Measurements from ENCODE around the gene STOX2. TPM values are rescaled to one million over a fixed set of nuclear protein-coding genes. Genes with fewer than 3 reads are reported as not detected.

The STOX2 gene
- total and polyA plus RNA-seq, 2 of the 8 experiments (the other 6 are each of a cell fraction or from before 2014, with no cell fraction given), result 5.5 to 20.0 TPM

DNA sequence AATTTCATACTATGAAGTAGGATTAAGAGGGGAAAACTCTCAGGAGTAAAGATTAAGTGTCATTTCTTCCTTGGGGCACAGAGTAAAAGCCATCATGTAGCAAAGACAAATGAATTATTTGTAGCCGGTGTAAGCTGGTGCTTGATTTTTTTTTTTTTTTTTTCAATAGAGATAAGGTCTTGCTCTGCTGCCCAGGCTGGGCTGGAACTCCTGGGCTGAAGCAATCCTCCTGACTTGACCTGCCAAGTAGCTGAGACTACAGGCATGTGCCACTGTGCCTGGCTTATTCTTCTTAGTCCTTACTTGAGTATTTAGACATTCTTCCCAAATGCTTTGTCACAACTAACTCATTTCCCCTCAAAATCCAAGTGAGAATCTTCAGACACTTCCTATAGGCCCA is 125.7 kb downstream of the STOX2 start:
- Histone ChIP-seq H2AFZ (ENCODE audit: low read length) (no peak overlapping the region), H4K91ac (replicated peaks; ENCODE audit: insufficient read length, low read length) (no peak overlapping the region), H4K20me1 (replicated peaks in 1 of 2; ENCODE audit: control insufficient read depth in 1 of 2, insufficient read depth in 2 of 2, low read length in 2 of 2) (no peaks in the 10 kb centered on the region), H3K56ac (replicated peaks; ENCODE audit: insufficient read length, low read depth, low read length) (no peak overlapping the region), H3K27me3 (replicated peaks in 1 of 4; ENCODE audit: control insufficient read depth in 3 of 4, extremely low read depth in 1 of 4, insufficient read depth in 3 of 4, low read length in 3 of 4) (no peaks in the 10 kb centered on the region), H3K27ac (ENCODE audit: low read depth, low read length) (no peak overlapping the region), H3K14ac (ENCODE audit: insufficient read length) (no peak overlapping the region), H3K23ac (ENCODE audit: insufficient read length) (no peak overlapping the region), H2BK5ac (ENCODE audit: low read depth, low read length) (no peak overlapping the region), H3K79me1 (ENCODE audit: low read depth, low read length) (no peaks in the 10 kb centered on the region), H2BK20ac (ENCODE audit: low read length) (no peak overlapping the region), H3K4me1 (replicated peaks in 1 of 4; ENCODE audit: control insufficient read depth in 3 of 4, insufficient read depth in 4 of 4, low read length in 3 of 4) (no peaks in the 10 kb centered on the region), H3K4me2 (ENCODE audit: insufficient read depth in 1 of 2, low read depth in 2 of 2, low read length in 2 of 2) (no peak overlapping the region), H3K9ac (replicated peaks in 1 of 4; ENCODE audit: extremely low read depth in 1 of 4, low read depth in 3 of 4, low read length in 3 of 4) (no peak overlapping the region), H3K4ac (replicated peaks; ENCODE audit: insufficient read length, low read depth, low read length) (no peak overlapping the region), H2AK5ac (ENCODE audit: low read depth, low read length) (no peak overlapping the region), H2BK120ac (replicated peaks; ENCODE audit: low read depth, low read length) (no peak overlapping the region), H3K9me3 (ENCODE audit: insufficient read depth in 2 of 2, low read depth in 1 of 2, low read length in 1 of 2) (no peaks in the 10 kb centered on the region), H2BK12ac (ENCODE audit: low read depth, low read length) (no peak overlapping the region), H3K36me3 (ENCODE audit: control insufficient read depth in 2 of 4, insufficient read depth in 4 of 4, low read length in 3 of 4) (no peaks in the 10 kb centered on the region), H4K5ac (ENCODE audit: insufficient read length, low read depth, low read length) (no peak overlapping the region), H3K4me3 (ENCODE audit: extremely low read depth in 1 of 4, insufficient read depth in 2 of 4, low read depth in 3 of 4, low read length in 4 of 4) (no peak overlapping the region), H2BK15ac (ENCODE audit: low read length) (no peak overlapping the region), H3K79me2 (ENCODE audit: control insufficient read depth in 1 of 2, insufficient read depth in 2 of 2, low read length in 2 of 2) (no peaks in the 10 kb centered on the region), H4K8ac (ENCODE audit: extremely low read depth, insufficient read depth, low read length) (no peak overlapping the region), H3K18ac (ENCODE audit: extremely low read depth, low read length) (no peak overlapping the region), H3K23me2 (ENCODE audit: low read depth, low read length) (no peaks in the 10 kb centered on the region)
- TF ChIP-seq SUZ12 (IDR thresholded peaks at IDR 0.05; ENCODE audit: low read length), result no peak
- no peak for TF ChIP-seq POLR2AphosphoS5 (IDR thresholded peaks at IDR 0.05; ENCODE audit: low read depth, low read length)
- TF ChIP-seq CREB1 (IDR thresholded peaks at IDR 0.05), result no peak
- no peak for TF ChIP-seq RFX5 (IDR thresholded peaks at IDR 0.05; ENCODE audit: borderline replicate concordance, low read depth, low read length)
- no peak for TF ChIP-seq YY1 (IDR thresholded peaks at IDR 0.05; ENCODE audit: low read depth, low read length)
- no peak for TF ChIP-seq ASH2L (IDR thresholded peaks at IDR 0.05; ENCODE audit: low read length)
- TF ChIP-seq SP1 (IDR thresholded peaks at IDR 0.05; ENCODE audit: low read depth, low read length), result no peak
- TF ChIP-seq NANOG (IDR thresholded peaks at IDR 0.05; ENCODE audit: insufficient read depth, low read depth, low read length, poor library complexity, severe bottlenecking), result no peak
- no peak for TF ChIP-seq SRF (IDR thresholded peaks at IDR 0.05; ENCODE audit: low read depth, low read length)
- no peak for TF ChIP-seq TAF1 (IDR thresholded peaks at IDR 0.05; ENCODE audit: low read depth, low read length)
- no peak for TF ChIP-seq MAFK (IDR thresholded peaks at IDR 0.05; ENCODE audit: low read depth, low read length)
- no peak for TF ChIP-seq HDAC6 (IDR thresholded peaks at IDR 0.05; ENCODE audit: low read depth, low read length)
- TF ChIP-seq PHF8 (conservative IDR thresholded peaks at IDR 0.05; ENCODE audit: low read depth, low read length), result no peak
- CTCF ChIA-PET (ENCODE audit: partially characterized antibody), result interaction anchor here (1.1 kb wide), 1 partner anchor 69 kb away, joined by 3 read pairs; no protein-coding TSS in a partner anchor
- FAIRE-seq (no peak), DNase-seq (ENCODE audit: low read depth in 1 of 2, low spot score in 2 of 2) (no peak)
- 89% methylated on average over 1 of the region's 1 CpG; no CpG with 5 or more reads in 1 of the 2 experiments for whole genome bisulfite sequencing, 2 experiments (ENCODE audit: extremely low coverage in 1 of 2, insufficient coverage in 1 of 2, insufficient read length in 1 of 2, insufficient replicate concordance in 2 of 2, low coverage in 1 of 2, low lambda C conversion rate in 2 of 2, missing lambda C conversion rate in 1 of 2)
- POLR2A ChIA-PET (ENCODE audit: partially characterized antibody), result interaction anchor here (0.6 to 1.7 kb wide), 3 partner anchors 9 to 42 kb away, joined by 3 to 4 read pairs (median 4); no protein-coding TSS in a partner anchor
